RKO (cell line): ENCODE data around the gene LIPK.
"Not testable (repeated sequence)": the region's sequence is repeated elsewhere in the genome, so short reads cannot be mapped to it uniquely, and the experiment has no call there.

Experiments
- DNase-seq: peaks from one replicate; pipeline ENCODE4 v3.0.0-alpha.2; 2016; ENCODE audit warnings: low spot score

Gene LIPK

DNA sequence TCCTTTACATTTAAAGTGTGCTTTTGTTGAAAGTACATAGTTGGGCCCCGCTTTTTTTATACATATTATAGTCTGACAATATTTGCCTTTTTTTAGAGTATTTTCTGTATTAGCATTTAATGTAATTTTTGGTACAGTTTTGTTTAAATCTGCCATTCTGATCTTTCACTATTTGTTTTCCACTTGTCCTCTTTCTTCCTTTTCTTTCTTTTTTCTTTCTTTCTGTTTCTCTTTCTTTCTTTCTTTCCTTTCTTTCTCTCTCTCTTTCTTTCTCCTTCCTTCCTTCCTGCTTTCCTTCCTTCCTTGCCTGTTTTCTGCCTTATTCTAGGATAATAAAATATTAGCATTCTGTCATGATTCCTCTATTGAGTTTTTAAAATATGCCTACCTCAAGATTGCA, 9.5 kb downstream of the LIPK start:
- no peak for DNase-seq

DNA sequence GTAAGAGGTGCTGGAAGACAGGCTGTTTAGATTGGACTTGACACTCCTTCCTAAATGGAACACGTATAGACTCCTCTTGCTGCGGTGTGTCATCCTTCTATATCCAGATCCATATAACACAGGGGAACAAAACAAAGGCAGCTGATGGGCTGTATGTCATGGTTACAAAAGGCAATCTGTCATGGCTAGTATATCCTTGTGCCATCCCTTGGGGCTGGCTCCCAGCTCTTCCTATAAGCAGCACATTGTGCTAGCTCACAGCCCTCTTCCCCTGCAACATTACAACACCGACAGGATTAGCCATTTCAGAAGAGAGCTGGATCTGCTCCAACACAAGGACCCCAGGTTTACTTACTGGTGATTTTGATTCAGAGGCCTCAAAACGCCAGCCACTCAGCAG, 15.3 kb downstream of the LIPK start:
- DNase-seq = no peak

DNA sequence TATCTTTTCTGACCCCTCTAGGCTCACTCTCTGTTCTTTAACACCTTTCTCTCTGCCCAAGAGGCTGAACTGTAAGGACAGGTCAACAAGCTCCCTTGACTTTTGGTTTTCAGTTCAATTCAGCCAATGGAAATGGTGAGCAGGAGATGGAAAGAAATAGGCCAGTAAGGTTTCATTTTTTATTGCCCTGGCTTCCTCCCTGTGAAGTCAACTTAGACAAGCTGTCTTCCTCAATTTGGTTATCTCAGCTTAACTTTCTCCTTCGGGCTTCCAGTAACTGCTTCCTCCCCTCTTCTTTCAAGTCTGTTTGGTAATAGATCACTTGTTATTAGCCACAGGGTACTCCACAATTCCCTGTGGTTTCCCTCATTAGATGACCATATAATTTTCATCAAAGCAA, 19.7 kb downstream of the LIPK start:
- DNase-seq = no peak

DNA sequence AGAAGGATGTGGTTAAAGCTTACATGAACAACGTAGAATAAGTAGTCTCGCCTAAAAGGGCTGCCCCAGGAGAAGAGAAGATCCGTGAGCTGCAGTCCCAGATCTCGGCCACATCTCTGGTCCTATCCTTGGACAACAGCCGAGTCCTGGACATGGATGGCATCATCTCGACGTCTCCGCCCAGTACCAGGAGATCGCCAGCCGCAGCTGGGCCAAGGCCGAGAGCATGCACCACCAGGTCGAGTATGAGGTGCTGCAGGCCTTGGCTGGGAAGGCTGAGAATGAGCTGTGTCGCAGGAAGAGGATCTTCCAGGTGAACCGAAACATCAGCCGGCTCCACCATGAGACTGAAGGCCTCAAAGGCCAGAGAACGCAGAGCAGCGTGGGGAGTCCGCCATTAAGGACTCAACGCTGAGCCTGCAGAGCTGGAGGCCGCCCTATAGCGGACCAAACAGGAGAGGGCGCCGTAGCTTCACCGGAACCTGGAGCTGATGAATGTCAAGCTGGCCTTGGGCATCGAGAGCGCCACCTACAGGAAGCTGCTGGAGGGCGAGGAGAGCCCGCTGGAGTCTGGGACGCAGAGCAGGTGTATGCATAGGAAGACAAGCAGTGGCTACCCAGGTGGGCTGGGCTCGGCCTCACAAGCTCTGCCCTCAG, 22.2 kb downstream of the LIPK start:
- DNase-seq = no peak

DNA sequence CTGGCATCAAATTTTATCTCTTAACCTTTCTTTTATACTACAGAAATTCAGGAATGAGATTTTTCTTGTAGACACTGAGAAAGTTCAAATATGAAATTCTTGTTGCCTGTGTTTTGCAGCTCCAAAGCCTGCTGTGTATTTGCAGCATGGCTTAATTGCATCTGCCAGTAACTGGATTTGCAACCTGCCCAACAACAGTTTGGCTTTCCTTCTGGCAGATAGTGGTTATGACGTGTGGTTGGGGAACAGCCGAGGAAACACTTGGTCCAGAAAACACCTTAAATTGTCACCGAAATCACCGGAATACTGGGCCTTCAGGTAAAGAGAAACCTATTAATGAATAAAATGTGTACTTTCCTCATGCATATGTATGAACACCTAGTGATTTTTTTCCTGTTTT, 24.8 kb downstream of the LIPK start:
- no peak for DNase-seq

DNA sequence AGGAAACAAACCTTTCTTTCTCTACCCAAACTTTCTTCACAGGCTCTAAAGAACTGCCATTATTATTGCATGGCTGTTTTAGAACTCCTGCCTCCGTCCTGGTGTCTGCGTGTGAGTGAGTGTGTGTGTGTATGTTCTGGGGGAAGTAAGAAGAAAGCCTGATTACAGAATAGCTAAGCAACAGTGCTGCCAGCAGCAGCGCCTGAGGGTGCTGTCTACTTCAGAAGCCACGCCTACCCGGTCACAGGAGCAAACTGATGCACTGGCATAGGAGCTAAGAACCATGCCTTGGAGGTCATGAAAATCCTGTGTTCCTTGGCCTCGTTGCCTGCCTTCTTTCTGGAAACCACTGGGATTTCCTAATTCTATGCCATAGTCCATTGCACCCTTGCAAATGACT, 25.2 kb downstream of the LIPK start:
- DNase-seq = no peak

DNA sequence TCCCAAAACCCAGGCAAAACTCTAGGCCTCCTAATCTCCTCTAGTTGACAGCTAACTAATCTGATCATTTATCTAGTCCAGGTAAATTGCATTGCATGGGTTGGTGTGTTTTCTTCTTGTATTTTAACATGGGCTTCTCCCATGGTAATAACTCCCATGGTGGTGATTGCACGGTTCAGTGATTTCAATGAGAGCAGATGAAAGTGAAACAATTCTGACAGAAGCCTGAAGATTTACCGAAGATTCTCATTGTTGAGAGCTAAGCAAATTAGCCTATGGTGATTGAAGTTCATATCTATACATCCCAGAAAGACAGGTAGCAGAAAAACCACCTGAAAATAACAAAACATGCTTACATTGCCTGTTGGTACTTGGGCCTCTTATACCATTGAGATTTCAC, 27.2 kb downstream of the LIPK start:
- no peak for DNase-seq

DNA sequence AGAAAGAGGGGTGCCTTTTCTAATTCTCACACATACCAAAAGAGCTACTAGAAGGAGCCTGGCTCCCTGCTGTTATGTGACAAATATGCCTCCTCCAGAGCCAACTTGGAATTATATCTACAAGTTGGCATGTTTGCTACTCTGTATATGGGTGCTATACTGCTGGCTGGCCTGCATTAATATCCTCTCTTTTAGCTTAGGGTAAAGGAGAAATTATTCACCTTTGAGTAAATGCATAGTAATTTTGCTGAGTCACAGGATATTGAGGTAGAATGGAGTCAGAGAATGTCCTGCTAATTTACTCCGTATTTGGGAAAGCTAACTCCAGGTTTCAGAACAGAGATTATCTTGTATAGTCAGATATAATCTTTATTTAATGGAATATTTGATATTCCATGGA, 29.6 kb downstream of the LIPK start:
- DNase-seq = peak; percentile 75

DNA sequence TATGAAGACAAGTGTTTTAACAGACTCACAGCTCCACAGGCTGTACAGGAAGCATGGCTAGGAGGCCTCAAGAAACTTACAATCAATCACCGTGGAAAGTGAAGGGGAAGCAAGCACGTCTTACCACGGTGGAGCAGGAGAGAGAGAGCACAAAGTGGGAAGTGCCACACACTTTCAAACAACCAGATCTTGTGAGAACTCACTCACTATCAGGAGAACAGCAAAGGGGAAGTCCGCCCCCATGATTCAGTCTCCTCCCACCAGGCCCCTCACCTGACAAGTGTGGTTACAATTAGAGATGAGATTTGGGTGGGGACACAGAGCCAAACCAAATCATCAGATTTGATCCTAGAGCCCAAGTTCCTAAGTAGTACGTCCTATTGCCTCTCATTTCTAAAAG, 35.9 kb downstream of the LIPK start:
- not testable (repeated sequence) for DNase-seq

DNA sequence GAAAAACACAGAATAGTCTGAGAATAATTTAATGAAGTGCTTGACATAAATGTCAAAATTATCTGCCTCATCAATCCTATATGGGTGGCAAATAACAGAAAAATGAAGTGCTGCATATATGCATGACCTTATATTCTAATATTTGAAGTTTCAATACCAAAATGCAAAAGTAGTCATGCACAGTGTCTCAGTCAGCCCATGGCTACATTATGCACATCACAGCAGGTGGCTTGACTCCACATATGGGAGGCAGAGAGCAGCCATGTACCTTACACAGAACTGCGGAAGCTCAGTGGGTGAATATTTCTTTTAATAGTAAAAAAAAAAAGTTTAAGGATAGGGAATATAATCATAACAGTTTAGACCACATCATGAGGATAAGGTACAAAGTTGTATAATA, 36.4 kb downstream of the LIPK start:
- DNase-seq = no peak

DNA sequence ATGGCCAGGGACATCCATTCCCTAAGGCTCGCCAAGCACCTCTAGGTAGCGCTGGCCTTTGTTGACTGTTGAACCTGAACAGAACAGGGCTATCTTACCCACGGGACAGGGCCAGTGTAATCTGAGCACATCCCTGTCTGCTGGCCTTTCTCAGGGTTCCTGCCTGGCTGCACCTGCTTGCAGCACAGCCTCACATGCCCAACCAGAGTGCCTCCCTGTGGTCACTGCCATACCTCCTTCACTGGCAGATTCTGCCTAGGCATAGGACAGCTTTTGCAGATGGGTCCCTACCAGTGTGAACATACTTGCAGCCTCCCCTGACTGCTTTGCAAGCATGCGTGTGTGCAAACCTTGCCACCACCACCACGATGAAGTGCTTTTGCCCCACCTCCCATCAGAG, 38.0 kb downstream of the LIPK start:
- DNase-seq = no peak

DNA sequence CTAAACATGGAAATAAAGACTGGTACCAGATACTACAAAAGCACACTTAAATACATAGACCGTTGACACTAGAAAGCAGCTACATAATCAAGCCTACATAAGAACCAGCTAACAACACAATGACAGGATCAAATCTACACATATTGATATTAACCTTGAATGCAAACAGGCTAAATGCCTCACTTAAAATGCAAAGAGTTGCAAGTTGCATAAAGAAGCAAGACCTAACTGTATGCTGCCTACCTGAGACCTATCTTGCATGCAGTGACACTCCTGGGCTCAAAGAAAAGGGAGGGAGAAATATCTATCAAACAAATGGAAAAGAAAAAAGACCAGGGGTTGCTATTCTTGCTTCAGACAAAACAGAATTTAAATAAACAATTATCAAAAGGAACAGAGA, 39.6 kb downstream of the LIPK start:
- DNase-seq = no peak

DNA sequence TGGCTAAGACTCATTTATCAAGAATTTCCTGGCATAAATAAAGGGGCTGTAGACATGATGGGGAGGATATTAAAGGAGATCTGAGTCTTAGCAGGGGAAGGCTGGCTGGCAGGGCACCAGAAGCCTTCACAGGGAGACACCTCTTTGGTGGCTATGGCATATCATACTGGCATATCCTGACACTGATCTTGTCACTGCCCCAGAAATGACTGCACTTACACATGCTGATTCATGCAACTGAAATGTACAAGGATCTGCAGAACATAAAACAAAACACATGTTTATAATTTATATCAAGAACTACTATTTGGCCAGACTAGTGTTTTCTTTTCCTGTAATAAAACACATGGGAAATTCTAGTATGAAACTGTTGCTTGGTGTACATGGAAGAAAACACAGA, 48.2 kb downstream of the LIPK start:
- DNase-seq = no peak

DNA sequence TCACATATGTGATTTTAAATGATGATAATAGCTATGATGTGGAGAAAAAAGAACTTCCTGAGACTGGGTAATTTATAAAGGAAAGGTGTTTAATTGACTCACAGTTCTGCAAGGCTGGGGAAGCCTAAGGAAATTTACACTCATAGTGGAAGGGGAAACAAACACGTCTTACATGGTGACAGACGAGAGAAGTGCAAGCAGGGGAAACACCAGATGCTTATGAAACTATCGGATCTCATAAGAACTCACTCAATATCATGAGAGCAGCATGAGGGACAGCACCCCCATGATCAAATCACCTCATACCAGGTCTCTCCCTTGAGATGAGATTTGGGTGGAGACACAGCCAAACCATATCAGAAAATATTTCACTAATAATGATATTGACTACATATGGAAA, 49.7 kb downstream of the LIPK start:
- no peak for DNase-seq

DNA sequence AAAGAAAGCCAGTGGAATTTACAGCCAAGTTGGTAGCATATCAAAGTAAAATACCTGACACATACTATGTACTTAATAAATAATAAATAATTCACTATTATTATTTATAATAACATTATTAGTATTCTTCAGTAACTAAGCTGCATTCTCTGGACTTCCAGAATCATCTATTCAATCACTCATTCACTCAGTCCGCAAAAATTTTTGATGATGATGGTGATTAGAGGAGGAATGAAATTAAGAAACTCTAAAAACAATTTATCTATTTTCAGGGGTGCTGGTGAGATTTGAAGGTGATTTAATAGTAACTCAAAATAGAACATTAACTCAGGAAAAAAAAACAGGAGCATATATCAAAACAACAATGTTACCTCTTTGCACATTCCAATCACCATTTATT, 50.6 kb downstream of the LIPK start:
- no peak for DNase-seq

DNA sequence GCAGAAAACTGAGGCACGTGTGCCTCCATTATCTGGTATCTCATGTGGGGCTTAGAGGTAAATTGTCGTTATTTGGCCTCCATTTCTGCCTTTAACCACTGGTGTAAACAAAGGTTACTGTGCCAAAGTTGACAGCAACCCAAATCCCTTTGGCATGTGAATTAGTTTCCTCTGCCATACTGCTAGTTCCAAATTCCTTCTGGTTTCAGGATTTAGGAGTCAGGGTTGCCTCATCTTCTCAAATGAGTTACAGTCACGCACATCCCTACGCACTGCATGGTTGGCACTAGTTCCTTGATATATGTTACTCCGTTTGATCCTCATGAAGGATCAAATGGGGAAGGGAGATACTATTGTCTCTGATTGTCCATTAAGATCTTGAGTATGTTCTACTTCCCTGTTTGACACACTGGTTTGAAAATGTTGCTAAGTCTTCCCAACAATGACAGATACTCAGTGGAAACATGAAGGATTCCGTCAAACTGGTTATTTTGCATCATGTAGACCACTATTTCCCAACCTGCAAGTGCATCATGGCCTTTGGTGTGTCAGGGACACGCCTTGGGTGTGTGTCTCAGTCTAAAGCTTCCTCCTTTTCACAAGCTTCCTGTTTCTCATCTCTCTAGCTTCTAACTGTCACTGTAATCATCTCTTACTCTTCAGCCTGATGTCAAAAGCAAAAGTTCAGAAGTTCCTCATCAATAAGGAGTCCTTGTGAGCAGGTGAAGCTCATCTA, 53.5 kb downstream of the LIPK start, which contains the start of gene LIPN:
LIPN (plus strand) TSS at position 655 of the 736 bp plus-strand sequence. CDS start 1,386 bp downstream, outside the sequence.
- DNase-seq = no peak

DNA sequence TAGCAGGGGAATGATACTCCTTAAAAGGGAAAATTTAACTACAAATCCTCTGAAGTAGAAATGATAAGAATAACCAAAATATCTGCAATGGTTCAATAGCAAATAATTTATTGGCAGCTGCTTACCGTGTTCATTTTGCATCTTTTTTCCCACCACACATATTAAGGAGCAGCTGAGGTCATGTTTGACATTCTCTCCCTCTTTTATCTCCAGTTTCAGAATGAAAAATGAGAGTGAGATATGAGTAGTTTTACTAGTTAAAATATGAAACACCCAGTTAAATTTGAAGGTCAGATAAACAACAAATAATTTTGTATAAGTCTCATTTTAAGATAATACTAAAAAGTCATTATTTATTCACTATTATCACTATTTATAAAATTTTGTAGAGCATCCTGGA, 56.9 kb downstream of the LIPK start:
- DNase-seq = no peak

DNA sequence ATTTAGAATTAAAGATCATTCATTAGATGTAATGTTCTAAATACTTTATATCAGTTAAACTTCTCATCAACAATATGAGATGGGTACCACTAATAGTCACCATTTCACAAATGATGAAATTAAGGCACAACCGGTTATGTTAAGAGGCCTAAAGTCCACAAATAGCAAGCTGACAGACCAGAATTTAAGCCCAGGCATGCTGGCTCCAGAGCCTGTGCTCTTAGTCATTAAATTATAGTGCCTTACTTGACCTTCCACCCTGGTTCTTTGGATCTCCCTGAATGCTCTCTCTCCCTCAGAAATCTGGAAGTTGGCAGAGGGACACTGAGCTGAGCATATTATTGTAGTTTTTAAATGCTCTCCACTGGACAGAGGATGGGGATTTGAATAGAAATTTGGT, 57.4 kb downstream of the LIPK start:
- no peak for DNase-seq

DNA sequence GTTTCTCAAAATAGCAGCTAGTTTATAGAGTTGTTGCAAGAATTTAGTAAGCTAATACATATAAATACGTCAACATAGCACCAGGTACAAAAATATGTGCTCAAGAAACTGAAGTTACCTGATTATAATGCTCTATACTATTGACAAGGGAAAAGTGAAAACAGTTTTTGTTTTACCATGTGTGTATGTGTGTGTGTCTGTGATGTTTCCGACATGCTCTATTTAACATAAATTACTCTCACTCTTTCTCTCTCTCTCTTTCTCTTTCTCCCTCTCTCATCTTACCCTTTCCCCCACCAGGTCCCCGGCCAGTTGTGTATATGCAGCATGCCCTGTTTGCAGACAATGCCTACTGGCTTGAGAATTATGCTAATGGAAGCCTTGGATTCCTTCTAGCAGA, 58.1 kb downstream of the LIPK start:
- DNase-seq = no peak

DNA sequence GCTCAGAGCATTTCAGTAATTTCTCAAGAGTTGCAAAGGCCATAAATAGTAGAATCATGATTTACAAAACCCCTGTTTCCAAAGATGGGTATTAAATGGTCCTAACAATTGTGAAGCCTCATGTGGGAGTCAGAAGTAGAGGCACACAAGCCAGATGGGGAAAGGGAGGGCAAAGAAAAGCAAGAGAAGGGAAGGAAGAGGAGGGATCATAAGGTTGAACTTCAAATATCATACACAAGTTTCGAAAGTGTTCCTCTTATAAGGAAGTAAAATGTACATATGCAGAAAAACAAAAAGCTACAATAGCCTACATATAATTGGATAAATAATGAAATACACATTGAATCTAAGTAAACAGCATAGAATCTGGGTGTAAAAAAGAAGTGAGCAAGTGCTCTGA, 59.8 kb downstream of the LIPK start:
- DNase-seq = no peak

DNA sequence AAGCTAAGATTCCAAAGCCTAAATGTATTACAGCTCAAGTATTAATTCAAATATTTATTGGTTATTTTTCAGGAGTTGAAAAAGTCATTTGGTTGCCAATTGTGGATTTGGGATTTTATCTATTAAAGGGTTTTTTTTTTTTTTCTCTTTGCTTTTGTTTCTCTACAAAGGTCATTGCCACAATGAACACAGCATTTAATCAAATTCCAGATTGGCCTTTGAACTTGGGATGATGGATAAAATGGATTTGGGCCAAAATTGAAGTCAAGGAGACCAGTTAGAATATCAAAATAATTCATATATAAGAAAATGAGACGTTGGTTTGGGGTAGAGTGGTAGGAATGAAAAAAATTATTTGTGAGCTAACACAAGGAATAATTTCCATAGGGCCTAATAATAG, 63.3 kb downstream of the LIPK start:
- DNase-seq = no peak

DNA sequence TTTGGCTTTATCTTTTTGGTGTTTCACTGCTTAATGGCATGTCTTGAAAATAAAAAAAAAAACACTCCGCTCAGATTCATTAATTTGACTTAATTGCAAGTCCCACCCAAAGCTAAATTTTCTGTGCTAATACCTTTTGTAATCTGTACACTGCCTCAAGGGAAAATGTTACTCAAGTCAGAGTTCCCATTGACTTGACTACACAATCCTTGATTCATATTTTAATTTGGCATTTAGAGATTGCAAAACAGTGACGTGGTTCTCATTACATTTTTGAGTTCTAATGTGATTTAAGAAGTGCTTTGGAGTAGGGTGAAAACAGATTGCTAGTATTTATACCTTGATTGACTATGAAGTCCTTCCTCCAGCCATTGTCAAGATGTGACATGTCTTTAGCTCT, 75.2 kb downstream of the LIPK start:
- no peak for DNase-seq

DNA sequence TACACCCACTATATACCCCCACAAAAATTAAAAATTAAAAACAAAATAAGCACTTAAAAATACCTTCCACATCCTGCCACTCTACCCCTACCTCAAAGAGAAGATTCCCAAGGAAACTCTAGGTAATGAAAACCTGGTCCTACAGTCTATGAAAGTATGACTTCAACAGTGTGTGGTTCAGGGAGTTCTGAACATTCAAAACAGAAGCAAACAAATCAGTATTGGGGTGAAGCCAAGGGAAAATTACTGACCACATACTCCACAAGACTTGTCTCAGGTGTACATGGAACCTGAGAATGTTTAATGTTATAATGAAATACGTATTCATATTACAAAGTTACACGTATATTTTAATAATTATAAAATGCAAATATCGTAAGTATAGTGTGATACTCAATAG, 76.2 kb downstream of the LIPK start:
- DNase-seq = no peak

DNA sequence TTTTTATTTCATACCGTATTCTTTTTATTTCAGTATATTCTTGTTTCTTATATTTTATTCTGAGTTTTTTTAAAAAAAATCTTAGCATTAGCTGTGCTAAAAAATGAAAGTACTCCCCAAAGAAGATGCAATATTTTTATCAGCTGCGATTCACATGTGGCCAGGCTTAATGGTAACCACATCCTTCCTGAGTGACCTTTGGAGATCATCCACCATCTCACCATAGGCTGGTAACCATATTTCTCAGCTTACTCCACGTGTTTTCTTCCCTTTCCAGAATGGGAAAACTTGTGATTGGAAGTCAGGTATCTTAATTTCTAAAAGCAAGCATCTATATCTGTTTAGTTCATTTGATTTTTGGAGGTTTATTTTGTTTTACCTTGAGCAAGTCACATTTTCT, 77.7 kb downstream of the LIPK start:
- no peak for DNase-seq
